ENCODE measurements around the gene PPP1R37.

GRCh38 chr19:45140533-45140932 lies 47.6 kb downstream of the PPP1R37 start:
- TF ChIP-seq ARNTL (CRISPR knock-in tag; IDR thresholded peaks at IDR 0.05; ENCODE audit: borderline replicate concordance, low read depth) = no peak
- no peak for TF ChIP-seq PATZ1 (CRISPR knock-in tag; IDR thresholded peaks at IDR 0.05; ENCODE audit: borderline replicate concordance)
- TF ChIP-seq CSDC2 (CRISPR knock-in tag; IDR thresholded peaks at IDR 0.05) = no peak
- TF ChIP-seq ZNF70 (CRISPR knock-in tag; IDR thresholded peaks at IDR 0.05) = no peak
- no peak for TF ChIP-seq TSHZ2 (CRISPR knock-in tag; IDR thresholded peaks at IDR 0.05)
- no peak for TF ChIP-seq RARB (CRISPR knock-in tag; IDR thresholded peaks at IDR 0.05)
- TF ChIP-seq TCF4 (CRISPR knock-in tag; IDR thresholded peaks at IDR 0.05; ENCODE audit: borderline replicate concordance) = no peak
- no peak for TF ChIP-seq ZNF565 (CRISPR knock-in tag; conservative IDR thresholded peaks at IDR 0.05; ENCODE audit: low read depth)
- TF ChIP-seq SNAI2 (CRISPR knock-in tag; IDR thresholded peaks at IDR 0.05) = no peak
- no peak for TF ChIP-seq ESRRG (CRISPR knock-in tag; IDR thresholded peaks at IDR 0.05)
